RWPE2 (cell line): ENCODE results near the gene FLT4.

Source experiments
- ATAC-seq: fragments of 200-7000 bp; cut with Tn5 transposase; 3 replicates; pipeline ENCODE4 v1.9.1; 2021; ENCODE audit warnings: low read depth
- DNase-seq: peaks from one replicate; pipeline ENCODE4 v3.0.0-alpha.2; 2020; ENCODE audit warnings: low spot score
- H3K27ac ChIP-seq: fragments of 450-650 bp; 2 replicates; pipeline ENCODE4 v1.5.1; 2017; ENCODE audit warnings: mild to moderate bottlenecking; ENCODE audit not compliant: poor library complexity, severe bottlenecking
- H3K27me3 ChIP-seq: fragments of 250-450 bp; sonication (Bioruptor Pico); 2 replicates; pipeline ENCODE4 v1.5.1; 2021; ENCODE audit warnings: mild to moderate bottlenecking, moderate library complexity; ENCODE audit not compliant: insufficient read depth, poor library complexity, severe bottlenecking
- H3K36me3 ChIP-seq: fragments of 250-450 bp; sonication (Bioruptor Pico); 2 replicates; pipeline ENCODE4 v1.5.1; 2020; ENCODE audit warnings: low read depth, mild to moderate bottlenecking, moderate library complexity
- H3K4me1 ChIP-seq: fragments of 250-450 bp; sonication (Bioruptor Pico); 2 replicates; pipeline ENCODE4 v1.5.1; 2021; ENCODE audit warnings: mild to moderate bottlenecking, moderate library complexity; ENCODE audit not compliant: insufficient read depth, poor library complexity, severe bottlenecking
- H3K4me3 ChIP-seq: fragments of 250-450 bp; sonication (Bioruptor Pico); 2 replicates; pipeline ENCODE4 v1.5.1; 2021; ENCODE audit warnings: mild to moderate bottlenecking, moderate library complexity; ENCODE audit not compliant: severe bottlenecking
- H3K9me3 ChIP-seq: fragments of 250-450 bp; sonication (Bioruptor Pico); 2 replicates; pipeline ENCODE4 v1.5.1; 2021; ENCODE audit warnings: mild to moderate bottlenecking, moderate library complexity; ENCODE audit not compliant: severe bottlenecking
- CTCF ChIP-seq: fragments of 450-650 bp; IDR thresholded peaks from one replicate; pipeline ENCODE4 v1.5.1; 2017; ENCODE audit warnings: mild to moderate bottlenecking, moderate library complexity; ENCODE audit not compliant: poor library complexity, severe bottlenecking

The FLT4 gene

DNA sequence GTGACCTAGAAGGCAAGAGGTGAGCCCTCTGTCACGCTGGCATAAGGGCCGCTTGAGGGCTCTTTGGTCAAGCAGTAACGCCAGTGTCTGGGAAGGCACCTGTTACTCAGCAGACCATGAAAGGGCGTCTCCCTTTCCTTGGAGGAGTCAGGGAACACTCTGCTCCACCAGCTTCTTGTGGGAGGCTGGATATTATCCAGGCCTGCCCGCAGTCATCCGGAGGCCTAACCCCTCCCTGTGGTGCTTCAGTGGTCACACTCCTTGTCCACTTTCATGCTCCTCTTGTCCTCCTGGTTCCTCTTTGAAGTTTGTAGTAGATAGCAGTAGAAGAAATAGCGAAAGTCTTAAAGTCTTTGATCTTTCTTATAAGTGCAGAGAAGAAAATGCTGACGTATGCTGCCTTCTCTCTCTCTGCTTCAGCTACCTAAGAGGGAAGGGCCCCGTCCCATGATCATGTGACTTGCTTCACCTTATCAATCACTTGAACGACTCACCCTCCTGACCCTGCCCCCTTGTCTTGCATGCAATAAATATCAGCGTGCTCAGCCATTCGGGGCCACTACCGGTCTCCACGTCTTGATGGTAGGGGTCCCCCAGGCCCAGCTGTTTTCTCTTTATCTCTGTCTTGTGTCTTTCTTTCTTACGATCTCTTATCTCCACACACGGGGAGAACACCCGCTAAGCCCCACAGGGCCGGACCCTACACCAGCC lies 41.4 kb downstream of the FLT4 start:
- Histone ChIP-seq H3K4me3 (no peak overlapping the region), H3K27ac (no peak overlapping the region), H3K9me3 (no peaks in the 10 kb centered on the region), H3K36me3 (no peaks in the 10 kb centered on the region), H3K27me3 (peaks cover 17% of the 10 kb centered on the region), H3K4me1 (no peaks in the 10 kb centered on the region)
- DNase-seq (no peak), ATAC-seq (no peak)
- TF ChIP-seq CTCF, result no peak

DNA sequence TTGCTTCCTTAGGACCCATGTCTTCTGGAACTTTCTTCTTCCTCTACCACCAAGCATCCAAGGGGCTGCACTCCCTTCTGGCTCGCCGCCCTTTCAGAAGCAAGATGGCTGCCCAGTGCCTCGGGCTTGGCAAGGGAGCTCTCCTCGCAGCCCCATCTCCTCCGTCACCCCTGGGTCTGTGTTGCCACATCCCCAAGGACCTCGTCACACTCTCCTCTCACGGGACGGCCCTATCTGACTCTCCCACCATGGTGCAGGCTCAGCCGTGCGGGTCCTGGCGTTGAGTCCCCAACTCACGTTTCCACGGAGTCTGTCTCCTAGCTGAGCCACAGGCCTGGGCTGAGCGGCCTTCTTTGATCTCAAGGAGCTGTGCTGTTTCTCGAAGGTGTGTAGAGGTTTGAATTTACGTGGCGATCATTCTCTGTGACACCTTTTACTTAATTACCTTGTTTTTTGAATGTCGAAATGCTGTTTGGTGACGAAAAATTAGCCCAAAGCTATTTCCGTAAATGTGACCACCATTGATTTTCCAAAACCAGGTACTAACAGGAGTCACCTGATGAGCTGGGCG lies 43.1 kb downstream of the FLT4 start:
- no peaks in the 10 kb centered on the region for H3K4me1 ChIP-seq
- peaks cover 17% of the 10 kb centered on the region for H3K27me3 ChIP-seq
- H3K4me3 ChIP-seq, result no peak overlapping the region
- DNase-seq (peak; percentile 67), ATAC-seq (no peak)
- no peak overlapping the region for H3K27ac ChIP-seq
- TF ChIP-seq CTCF, result peak; percentile 54
- no peaks in the 10 kb centered on the region for H3K36me3 ChIP-seq
- H3K9me3 ChIP-seq, result no peaks in the 10 kb centered on the region

DNA sequence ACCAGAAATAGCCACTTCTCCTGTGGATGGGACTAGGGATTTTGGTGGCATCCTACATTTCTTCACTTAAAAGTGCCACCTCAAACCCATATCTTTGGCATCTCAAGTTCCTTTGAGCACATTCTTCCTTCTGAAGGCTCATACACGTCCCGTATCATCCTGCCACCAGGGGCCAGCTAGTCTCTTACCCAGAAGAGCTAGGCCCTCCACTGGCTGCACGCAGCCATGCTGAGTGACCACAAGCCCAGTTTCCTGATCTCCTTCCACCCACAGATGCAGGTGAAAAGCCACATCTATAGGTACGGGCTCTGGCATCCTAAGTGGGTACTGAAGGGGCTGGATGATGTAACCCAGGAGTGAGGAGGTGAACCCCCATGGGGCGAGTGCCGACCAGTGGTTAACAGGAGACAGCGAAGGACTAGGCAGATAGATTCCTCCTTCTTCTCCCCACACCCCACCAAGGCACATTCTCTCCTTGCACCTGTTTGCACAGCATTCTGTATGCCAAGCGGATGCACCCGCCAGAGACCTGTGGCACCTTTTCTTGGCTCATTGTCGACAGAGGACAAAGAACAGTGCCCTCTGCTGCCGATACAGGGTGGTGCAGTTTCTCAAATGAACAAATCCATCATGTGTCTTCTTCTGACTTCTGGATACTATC lies 43.7 kb downstream of the FLT4 start:
- DNase-seq, result no peak
- Histone ChIP-seq H3K9me3 (no peaks in the 10 kb centered on the region), H3K4me1 (no peaks in the 10 kb centered on the region), H3K27me3 (peaks cover 17% of the 10 kb centered on the region), H3K36me3 (no peaks in the 10 kb centered on the region), H3K27ac (no peak overlapping the region), H3K4me3 (no peak overlapping the region)
- peak; percentile 87 for TF ChIP-seq CTCF
- ATAC-seq, result peak; percentile 19; the same call in 1 of the 3 replicates

- H3K9me3 ChIP-seq, result no peaks in the 10 kb centered on the region
These were observed 45.1 kb downstream of the FLT4 start for GRCh38 chr5:180604271-180604670.

More at GRCh38 chr5:180604271-180604670, 45.1 kb downstream of the FLT4 start:
- no peak for ATAC-seq
- DNase-seq, result no peak
- Histone ChIP-seq H3K27ac (no peak overlapping the region), H3K36me3 (no peaks in the 10 kb centered on the region), H3K4me1 (no peaks in the 10 kb centered on the region), H3K27me3 (peaks cover 17% of the 10 kb centered on the region), H3K4me3 (no peak overlapping the region)
- no peak for TF ChIP-seq CTCF
